K562 (cell line): ENCODE results near the gene ADAT2. TPM values are rescaled to one million over a fixed set of nuclear protein-coding genes. Genes with fewer than 3 reads are reported as not detected.

Source experiments
- ATAC-seq: fragments of 200-7000 bp; cut with Tn5 transposase; 3 replicates; pipeline ENCODE4 v1.9.1; 2020; ENCODE audit warnings: moderate library complexity
- BruUV-seq: library from RNA; stranded (reverse); fragments of 400-500 nt; replicated peaks from 2 replicates; lab custom pipeline; 2021; lab: Mats Ljungman, UMichigan
- CTCF ChIA-PET: fragments of 300-600 bp; formaldehyde crosslinking; extraction: SDS; loops from one replicate; lab custom pipeline; 2021; ENCODE audit warnings: low intra/inter-chr PET ratio; lab: Yijun Ruan, JAX
- POLR2A ChIA-PET: fragments of 300-600, 350-650 bp; sonication (Branson Sonifier 250); formaldehyde crosslinking; extraction: SDS; loops from one replicate; lab custom pipeline; 2021; ENCODE audit warnings: antibody characterized with exemption, inconsistent platforms; lab: Yijun Ruan, JAX
- DNase-seq, 4 experiments: peaks; one replicate each; pipeline versions ENCODE4 v3.0.0 to v3.0.0-alpha.2; 2011 to 2018; ENCODE audit warnings: low spot score in 3 of 4, mixed read lengths in 3 of 4; ENCODE audit errors: extremely low read depth in 1 of 4
- FAIRE-seq: peaks from 2 replicates; lab custom pipeline; 2011; peaks lifted over from hg19 to GRCh38; lab: Jason Lieb, UNC
- H2AFZ ChIP-seq: 2 replicates; pipeline ENCODE4 v1.6.0; 2011; ENCODE audit warnings: low read depth, low read length, control low read depth, inconsistent platforms
- H3K27ac ChIP-seq: fragments of 200-600 bp; 3 replicates; pipeline ENCODE4 v1.8.0; 2011; ENCODE audit warnings: low read depth, mild to moderate bottlenecking, control low read depth, inconsistent platforms, low read length, moderate library complexity, mixed read lengths; ENCODE audit errors: extremely low read depth
- H3K27me3 ChIP-seq, 2 experiments: fragments of 300-600 bp in 1 of 2; 2 replicates in 1 of 2; 3 replicates in 1 of 2; pipeline versions ENCODE4 v1.6.0 to v1.8.0; 2011; ENCODE audit warnings: inconsistent platforms in 2 of 2, low read length in 2 of 2, mild to moderate bottlenecking in 1 of 2, mixed read lengths in 1 of 2, moderate library complexity in 1 of 2; ENCODE audit not compliant: control insufficient read depth in 2 of 2, insufficient read depth in 2 of 2
- H3K36me3 ChIP-seq: fragments of 300-600 bp; 3 replicates; pipeline ENCODE4 v1.8.0; 2011; ENCODE audit warnings: mild to moderate bottlenecking, low read length, inconsistent platforms; ENCODE audit not compliant: control insufficient read depth, insufficient read depth
- H3K4me1 ChIP-seq, 2 experiments: fragments of 200-600 bp in 1 of 2; replicated peaks in 1 of 2; 2 replicates in 1 of 2; 3 replicates in 1 of 2; pipeline versions ENCODE4 v1.5.1 to v1.8.0; 2011; ENCODE audit warnings: inconsistent platforms in 2 of 2, low read length in 2 of 2, mild to moderate bottlenecking in 1 of 2, mixed read lengths in 1 of 2, moderate library complexity in 1 of 2; ENCODE audit not compliant: control insufficient read depth in 2 of 2, insufficient read depth in 2 of 2
- H3K4me2 ChIP-seq: 2 replicates; pipeline ENCODE4 v1.6.1; 2011; ENCODE audit warnings: low read length, control low read depth, inconsistent platforms, mixed read lengths; ENCODE audit not compliant: insufficient read depth
- H3K4me3 ChIP-seq: fragments of 200-600 bp; sonication (generic), shearing (Covaris generic); 2 replicates; pipeline ENCODE4 v1.5.1; 2016; ENCODE audit warnings: control low read depth, inconsistent platforms
- H3K79me2 ChIP-seq: fragments of 200-600 bp; 3 replicates; pipeline ENCODE4 v1.8.0; 2011; ENCODE audit warnings: low read length, inconsistent platforms; ENCODE audit not compliant: control insufficient read depth, insufficient read depth
- H3K9ac ChIP-seq, 2 experiments: 2 replicates each; pipeline versions ENCODE4 v1.6.0 to v1.6.1; 2011; ENCODE audit warnings: low read depth in 2 of 2, low read length in 2 of 2, control low read depth in 1 of 2, inconsistent platforms in 1 of 2, mild to moderate bottlenecking in 1 of 2, mixed read lengths in 1 of 2; ENCODE audit not compliant: insufficient read depth in 1 of 2
- H3K9me1 ChIP-seq: one replicate; pipeline ENCODE4 v1.6.0; 2011; ENCODE audit warnings: inconsistent platforms, mild to moderate bottlenecking, low read length, moderate library complexity; ENCODE audit not compliant: control insufficient read depth, insufficient read depth
- H3K9me3 ChIP-seq: replicated peaks from 2 replicates; pipeline ENCODE4 v1.5.1; 2011; ENCODE audit warnings: low read depth, low read length, inconsistent platforms; ENCODE audit not compliant: control insufficient read depth, insufficient read depth
- H4K20me1 ChIP-seq: replicated peaks from 2 replicates; pipeline ENCODE4 v1.6.1; 2011; ENCODE audit warnings: low read length, inconsistent platforms, mixed read lengths; ENCODE audit not compliant: control insufficient read depth, insufficient read depth
- CREBBP ChIP-seq: IDR thresholded peaks from one replicate; pipeline ENCODE4 v1.6.1; 2012; ENCODE audit warnings: low read depth, mild to moderate bottlenecking, control low read depth, inconsistent platforms, low read length
- ETV5 ChIP-seq: sonication (generic); formaldehyde crosslinking; IDR thresholded peaks from 2 replicates; pipeline ENCODE4 v1.4.0; 2020; ENCODE audit warnings: low read depth, mild to moderate bottlenecking, missing genetic modification reagents
- ETV6 ChIP-seq, 3 experiments: fragments of 150-350 bp in 1 of 3; sonication (generic) in 1 of 3; formaldehyde crosslinking in 1 of 3; IDR thresholded peaks; 2 replicates each; pipeline versions ENCODE4 v1.6.1 to v1.8.0; 2014 to 2022; ENCODE audit warnings: borderline replicate concordance in 2 of 3, low read depth in 2 of 3, antibody characterized with exemption in 1 of 3, low read length in 1 of 3, mild to moderate bottlenecking in 1 of 3, missing genetic modification reagents in 1 of 3
- HLTF ChIP-seq: fragments of 450-650 bp; IDR thresholded peaks from 2 replicates; pipeline ENCODE4 v1.6.1; 2016
- MAFK ChIP-seq: IDR thresholded peaks from 2 replicates; pipeline ENCODE4 v1.6.1; 2011; ENCODE audit warnings: low read length, improper control_type of control experiment
- NR3C1 ChIP-seq: sonication (generic); formaldehyde crosslinking; IDR thresholded peaks from 2 replicates; pipeline ENCODE4 v1.8.1; 2022; ENCODE audit warnings: missing genetic modification reagents
- NR4A1 ChIP-seq, 2 experiments: fragments of 250-450 bp in 1 of 2; fragments of 450-650 bp in 1 of 2; sonication (Bioruptor Pico) in 1 of 2; IDR thresholded peaks; 2 replicates each; pipeline versions ENCODE4 v1.4.0 to v1.6.1; 2016 to 2020; ENCODE audit warnings: mild to moderate bottlenecking in 2 of 2, missing compliant biosample characterization in 1 of 2, missing genetic modification characterization in 1 of 2, moderate library complexity in 1 of 2
- PHTF2 ChIP-seq: fragments of 250-450 bp; sonication (Bioruptor Pico); IDR thresholded peaks from 2 replicates; pipeline ENCODE4 v1.5.0; 2021; ENCODE audit warnings: mild to moderate bottlenecking
- RNF2 ChIP-seq: sonication (generic); IDR thresholded peaks from 2 replicates; pipeline ENCODE4 v1.6.1; 2016
- STAG1 ChIP-seq: sonication (generic); formaldehyde crosslinking; IDR thresholded peaks from 2 replicates; pipeline ENCODE4 v1.5.0; 2020; ENCODE audit warnings: missing genetic modification reagents, borderline replicate concordance
- TFAM ChIP-seq: fragments of 250-450 bp; sonication (Bioruptor Pico); conservative IDR thresholded peaks from 2 replicates; pipeline ENCODE4 v1.5.0; 2021; ENCODE audit warnings: mild to moderate bottlenecking, moderate library complexity
- WGBS: fragments of 100-300 bp; shearing (Covaris generic); methylation state at CpG from one replicate; pipeline ENCODE4 v1.1.6; 2016; ENCODE audit warnings: low coverage, mixed read lengths; ENCODE audit not compliant: insufficient coverage; ENCODE audit errors: missing lambda C conversion rate; 5-methylcytosine and 5-hydroxymethylcytosine counted together
- in situ Hi-C: fragments of 300-500 bp; cut with MboI; formaldehyde crosslinking; loops from 4 replicates; pipeline ENCODE4 v1.15.0; 2018; ENCODE audit warnings: inconsistent platforms, mixed read lengths
- intact Hi-C: fragments of 100-400 bp; cut with micrococcal nuclease; formaldehyde crosslinking; loops from 2 replicates; pipeline ENCODE4 v1.14.2; 2022
- polyA plus RNA-seq, 8 experiments: library from polyadenylated mRNA; depleted of rRNA in 4 of 8; stranded (reverse) in 5 of 8; unstranded in 3 of 8; fragments of >200 nt; fragmentation: Nextera tagmentation in 2 of 8; fragmentation: Illumina TruSeq in 1 of 8; extraction: Ambion mirVana in 2 of 8; extraction: Trizol in 1 of 8; gene quantifications; 2 replicates each; pipeline versions ENCODE4 v1.2.1 to v1.2.3, GENCODE V29; 2011 to 2014; ENCODE audit warnings: inconsistent platforms in 1 of 8, missing spikeins in 1 of 8
- total RNA-seq, 7 experiments: library from RNA; depleted of rRNA in 6 of 7; stranded (reverse); fragments of >200 nt in 6 of 7; fragmentation: Illumina TruSeq in 2 of 7; extraction: Trizol in 2 of 7; gene quantifications; 2 replicates each; pipeline versions ENCODE4 v1.2.1 to v1.2.3, GENCODE V29; 2011 to 2021; ENCODE audit warnings: low replicate concordance in 1 of 7
- TF ChIP-seq, protein P1 (sequence below): fragments of 250-450 bp; sonication (Bioruptor Pico); IDR thresholded peaks from 2 replicates; pipeline ENCODE4 v1.4.0; 2020; ENCODE audit warnings: mild to moderate bottlenecking, moderate library complexity
- TF ChIP-seq, protein P2 (sequence below): fragments of 450-650 bp; IDR thresholded peaks from 2 replicates; pipeline ENCODE4 v1.6.1; 2017; ENCODE audit warnings: antibody characterized with exemption, mild to moderate bottlenecking

ADAT2 gene
- total and polyA plus RNA-seq, 9 of the 15 experiments (the other 6 are each of a cell fraction or from before 2014, with no cell fraction given): 13.0 to 62.5 (median 31.7) TPM

DNA sequence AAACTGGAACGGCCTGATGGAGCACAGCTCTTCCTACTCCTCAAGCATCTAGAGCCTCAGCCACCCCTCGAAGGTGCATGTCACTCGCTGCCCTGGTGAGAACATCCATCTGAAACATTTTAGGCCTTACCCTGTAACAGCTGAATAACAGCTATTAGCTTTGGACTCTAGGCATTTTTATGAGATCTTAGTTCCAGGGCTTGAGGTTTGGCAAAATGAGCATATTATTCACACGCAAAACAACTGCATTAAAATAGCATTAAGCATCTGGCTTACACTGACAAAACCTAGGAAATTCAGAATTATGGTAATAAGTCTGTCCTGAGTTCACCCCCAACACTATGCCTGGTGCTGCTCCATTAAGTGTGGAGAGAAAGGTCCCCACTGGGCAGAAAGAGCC, 56.1 kb downstream of the ADAT2 start:
- POLR2A ChIA-PET: interaction anchor here (1.5 kb wide), 1 partner anchor 11 kb away, joined by 6 read pairs; no protein-coding TSS in a partner anchor
- TF ChIP-seq MAFK: no peak
- no peak for TF ChIP-seq RNF2
- TF ChIP-seq TFAM: no peak
- TF ChIP-seq ETV5 (CRISPR knock-in tag): no peak
- TF ChIP-seq, protein P1, sequence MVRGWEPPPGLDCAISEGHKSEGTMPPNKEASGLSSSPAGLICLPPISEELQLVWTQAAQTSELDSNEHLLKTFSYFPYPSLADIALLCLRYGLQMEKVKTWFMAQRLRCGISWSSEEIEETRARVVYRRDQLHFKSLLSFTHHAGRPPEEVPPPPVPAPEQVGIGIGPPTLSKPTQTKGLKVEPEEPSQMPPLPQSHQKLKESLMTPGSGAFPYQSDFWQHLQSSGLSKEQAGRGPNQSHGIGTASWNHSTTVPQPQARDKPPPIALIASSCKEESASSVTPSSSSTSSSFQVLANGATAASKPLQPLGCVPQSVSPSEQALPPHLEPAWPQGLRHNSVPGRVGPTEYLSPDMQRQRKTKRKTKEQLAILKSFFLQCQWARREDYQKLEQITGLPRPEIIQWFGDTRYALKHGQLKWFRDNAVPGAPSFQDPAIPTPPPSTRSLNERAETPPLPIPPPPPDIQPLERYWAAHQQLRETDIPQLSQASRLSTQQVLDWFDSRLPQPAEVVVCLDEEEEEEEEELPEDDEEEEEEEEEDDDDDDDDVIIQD (CRISPR knock-in tag): no peak
- TF ChIP-seq CREBBP: no peak
- no peak for TF ChIP-seq PHTF2 (CRISPR knock-in tag)
- TF ChIP-seq STAG1 (CRISPR knock-in tag): no peak
- TF ChIP-seq NR4A1 (CRISPR knock-in tag; IDR thresholded peaks at IDR 0.05): no peak
- TF ChIP-seq NR4A1 (tag; IDR thresholded peaks at IDR 0.05): no peak
- TF ChIP-seq, protein P2, sequence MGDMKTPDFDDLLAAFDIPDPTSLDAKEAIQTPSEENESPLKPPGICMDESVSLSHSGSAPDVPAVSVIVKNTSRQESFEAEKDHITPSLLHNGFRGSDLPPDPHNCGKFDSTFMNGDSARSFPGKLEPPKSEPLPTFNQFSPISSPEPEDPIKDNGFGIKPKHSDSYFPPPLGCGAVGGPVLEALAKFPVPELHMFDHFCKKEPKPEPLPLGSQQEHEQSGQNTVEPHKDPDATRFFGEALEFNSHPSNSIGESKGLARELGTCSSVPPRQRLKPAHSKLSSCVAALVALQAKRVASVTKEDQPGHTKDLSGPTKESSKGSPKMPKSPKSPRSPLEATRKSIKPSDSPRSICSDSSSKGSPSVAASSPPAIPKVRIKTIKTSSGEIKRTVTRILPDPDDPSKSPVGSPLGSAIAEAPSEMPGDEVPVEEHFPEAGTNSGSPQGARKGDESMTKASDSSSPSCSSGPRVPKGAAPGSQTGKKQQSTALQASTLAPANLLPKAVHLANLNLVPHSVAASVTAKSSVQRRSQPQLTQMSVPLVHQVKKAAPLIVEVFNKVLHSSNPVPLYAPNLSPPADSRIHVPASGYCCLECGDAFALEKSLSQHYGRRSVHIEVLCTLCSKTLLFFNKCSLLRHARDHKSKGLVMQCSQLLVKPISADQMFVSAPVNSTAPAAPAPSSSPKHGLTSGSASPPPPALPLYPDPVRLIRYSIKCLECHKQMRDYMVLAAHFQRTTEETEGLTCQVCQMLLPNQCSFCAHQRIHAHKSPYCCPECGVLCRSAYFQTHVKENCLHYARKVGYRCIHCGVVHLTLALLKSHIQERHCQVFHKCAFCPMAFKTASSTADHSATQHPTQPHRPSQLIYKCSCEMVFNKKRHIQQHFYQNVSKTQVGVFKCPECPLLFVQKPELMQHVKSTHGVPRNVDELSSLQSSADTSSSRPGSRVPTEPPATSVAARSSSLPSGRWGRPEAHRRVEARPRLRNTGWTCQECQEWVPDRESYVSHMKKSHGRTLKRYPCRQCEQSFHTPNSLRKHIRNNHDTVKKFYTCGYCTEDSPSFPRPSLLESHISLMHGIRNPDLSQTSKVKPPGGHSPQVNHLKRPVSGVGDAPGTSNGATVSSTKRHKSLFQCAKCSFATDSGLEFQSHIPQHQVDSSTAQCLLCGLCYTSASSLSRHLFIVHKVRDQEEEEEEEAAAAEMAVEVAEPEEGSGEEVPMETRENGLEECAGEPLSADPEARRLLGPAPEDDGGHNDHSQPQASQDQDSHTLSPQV: no peak
- TF ChIP-seq ETV6 (IDR thresholded peaks at IDR 0.05; ENCODE audit: borderline replicate concordance in 1 of 2, low read depth in 2 of 2, low read length in 1 of 2): no peak
- TF ChIP-seq ETV6 (CRISPR knock-in tag; IDR thresholded peaks at IDR 0.05; ENCODE audit: borderline replicate concordance): no peak
- no peak for TF ChIP-seq HLTF
- no peak for TF ChIP-seq NR3C1 (CRISPR knock-in tag)
- WGBS: 0% methylated on average over 4 of the region's 4 CpGs
- DNase-seq (no peak), ATAC-seq (no peak), FAIRE-seq (no peak)
- Histone ChIP-seq H3K36me3 (no peaks in the 10 kb centered on the region), H3K4me2 (no peak overlapping the region), H4K20me1 (no peaks in the 10 kb centered on the region; the same call in 1 of the 2 replicates), H3K4me3 (no peak overlapping the region), H3K4me1 (no peaks in the 10 kb centered on the region; a peak in 1 of 5 replicates), H3K79me2 (no peaks in the 10 kb centered on the region), H2AFZ (no peak overlapping the region), H3K27me3 (peaks cover 48 to 66% of the 10 kb centered on the region in 2 experiments), H3K27ac (no peak overlapping the region), H3K9ac (no peak overlapping the region), H3K9me1 (no peaks in the 10 kb centered on the region), H3K9me3 (no peaks in the 10 kb centered on the region)
- BruUV-seq: no TSS peak
- CTCF ChIA-PET: no interaction called here
- intact Hi-C loops: no loop called here
- in situ Hi-C loops: no loop called here
